ENCODE data around the gene ELSPBP1.
"Not testable (repeated sequence)": the region's sequence is repeated elsewhere in the genome, so short reads cannot be mapped to it uniquely, and the experiment has no call there.

ELSPBP1 gene

DNA sequence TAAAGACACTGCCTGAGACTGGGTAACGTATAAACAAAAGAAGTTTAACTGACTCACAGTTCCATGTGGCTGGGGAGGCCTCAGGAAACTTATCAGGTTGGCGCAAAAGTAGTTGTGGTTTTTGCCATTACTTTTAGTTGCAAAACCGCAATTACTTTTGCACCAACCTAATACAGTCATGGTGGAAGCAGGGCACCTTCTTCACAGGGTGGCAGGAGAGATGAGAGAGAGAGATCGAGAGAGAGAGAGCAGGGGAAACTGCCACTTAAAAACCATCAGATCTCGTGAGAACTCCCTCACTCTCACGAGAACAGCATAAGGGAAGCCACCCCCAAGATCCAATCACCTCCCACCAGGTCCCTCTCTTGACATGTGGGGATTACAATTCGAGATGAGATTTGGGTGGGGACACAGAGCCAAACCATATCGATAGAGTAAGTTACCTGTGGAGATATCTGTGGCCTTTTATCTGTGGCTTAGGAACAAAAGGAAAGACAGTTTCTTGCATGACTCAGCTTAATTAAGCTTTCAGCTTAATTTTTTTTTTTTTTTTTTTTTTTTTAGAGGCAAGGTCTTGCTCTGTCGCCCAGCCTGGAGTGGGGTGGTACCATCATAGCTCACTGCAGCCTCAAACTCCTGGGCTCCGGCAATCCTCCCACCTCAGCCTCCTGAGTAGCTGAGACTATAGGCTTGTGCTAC is 57.1 kb downstream of the ELSPBP1 start:
- H3K4me1 ChIP-seq (ENCODE audit: control insufficient read depth, insufficient read depth, low read length), result no peaks in the 10 kb centered on the region
- no peak overlapping the region for H3K4me3 ChIP-seq (ENCODE audit: low read length)
- no peaks in the 10 kb centered on the region for H3K27me3 ChIP-seq (ENCODE audit: control insufficient read depth, insufficient read depth, low read length)
- H3K9me3 ChIP-seq (ENCODE audit: control insufficient read depth, low read length), result no peaks in the 10 kb centered on the region
- no peaks in the 10 kb centered on the region for H3K36me3 ChIP-seq (ENCODE audit: control insufficient read depth, insufficient read depth, low read length)
- H3K9ac ChIP-seq (ENCODE audit: low read length), result no peak overlapping the region

DNA sequence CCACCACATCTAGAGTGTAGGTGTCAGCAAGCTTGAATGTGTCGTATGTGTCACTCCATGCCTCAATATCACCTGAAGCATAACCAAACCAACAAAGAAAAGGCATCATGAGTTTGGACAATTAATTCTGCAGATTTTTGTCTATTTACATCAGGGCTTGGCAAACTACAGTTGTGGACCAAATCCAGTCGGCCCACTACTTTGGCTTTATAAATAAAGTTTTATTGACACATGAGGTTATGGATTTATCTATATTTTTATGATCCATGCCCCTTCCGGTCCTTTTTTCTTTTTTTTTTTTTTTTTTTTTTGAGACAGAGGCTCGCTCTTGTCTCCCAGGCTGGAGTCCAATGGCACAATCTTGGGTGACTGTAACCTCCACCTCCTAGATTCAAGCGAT is 58.6 kb downstream of the ELSPBP1 start:
- Histone ChIP-seq H3K9ac (ENCODE audit: low read length) (no peak overlapping the region), H3K4me3 (ENCODE audit: low read length) (no peak overlapping the region), H3K27me3 (ENCODE audit: control insufficient read depth, insufficient read depth, low read length) (no peaks in the 10 kb centered on the region), H3K9me3 (ENCODE audit: control insufficient read depth, low read length) (no peaks in the 10 kb centered on the region), H3K4me1 (ENCODE audit: control insufficient read depth, insufficient read depth, low read length) (no peaks in the 10 kb centered on the region), H3K36me3 (ENCODE audit: control insufficient read depth, insufficient read depth, low read length) (no peaks in the 10 kb centered on the region)

DNA sequence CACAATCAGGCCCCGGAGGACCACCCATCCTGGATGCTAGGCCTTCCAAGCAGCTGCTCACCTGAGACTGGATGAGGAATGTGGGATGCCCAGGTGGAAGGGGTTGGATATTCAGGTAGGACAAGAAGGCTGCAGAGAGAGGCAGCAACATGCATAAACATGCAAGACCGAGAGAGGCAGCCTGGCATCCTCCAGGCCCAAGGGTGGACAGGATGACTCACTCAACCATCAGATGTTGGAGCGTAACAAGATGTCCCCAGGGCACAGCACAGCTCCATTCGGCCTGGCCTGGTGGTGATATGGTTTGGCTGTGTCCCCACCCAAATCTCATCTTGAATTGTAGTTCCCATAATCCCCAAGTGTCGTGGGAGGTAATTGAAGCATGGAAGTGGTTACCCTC is 59.4 kb downstream of the ELSPBP1 start:
- Histone ChIP-seq H3K9me3 (ENCODE audit: control insufficient read depth, low read length) (no peaks in the 10 kb centered on the region), H3K9ac (ENCODE audit: low read length) (no peak overlapping the region), H3K4me3 (ENCODE audit: low read length) (no peak overlapping the region), H3K27me3 (ENCODE audit: control insufficient read depth, insufficient read depth, low read length) (no peaks in the 10 kb centered on the region), H3K36me3 (ENCODE audit: control insufficient read depth, insufficient read depth, low read length) (no peaks in the 10 kb centered on the region), H3K4me1 (ENCODE audit: control insufficient read depth, insufficient read depth, low read length) (no peaks in the 10 kb centered on the region)

DNA sequence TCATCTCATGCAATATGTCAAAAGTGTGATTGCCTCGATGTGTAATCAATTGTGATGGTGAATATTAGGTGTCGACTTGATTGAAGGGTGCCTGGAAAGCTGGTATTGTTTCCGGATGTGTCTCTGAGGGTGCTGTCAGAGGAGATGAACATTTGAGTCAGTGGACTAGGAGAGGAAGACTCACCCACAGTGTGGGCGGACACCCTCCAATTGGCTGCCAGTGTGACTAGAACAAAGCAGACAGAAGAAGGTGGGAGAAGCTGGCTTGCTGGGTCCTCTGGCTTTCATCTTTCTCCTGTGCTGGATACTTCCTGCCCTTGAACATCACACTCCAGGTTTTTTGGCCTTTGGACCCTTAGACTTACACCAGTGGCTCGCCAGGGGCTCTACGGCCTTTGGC is 64.9 kb downstream of the ELSPBP1 start:
- H3K36me3 ChIP-seq (ENCODE audit: control insufficient read depth, insufficient read depth, low read length), result no peaks in the 10 kb centered on the region
- H3K9ac ChIP-seq (ENCODE audit: low read length), result no peak overlapping the region
- no peak overlapping the region for H3K4me3 ChIP-seq (ENCODE audit: low read length)
- no peaks in the 10 kb centered on the region for H3K9me3 ChIP-seq (ENCODE audit: control insufficient read depth, low read length)
- H3K27me3 ChIP-seq (ENCODE audit: control insufficient read depth, insufficient read depth, low read length), result peaks cover 4% of the 10 kb centered on the region
- H3K4me1 ChIP-seq (ENCODE audit: control insufficient read depth, insufficient read depth, low read length), result no peaks in the 10 kb centered on the region

DNA sequence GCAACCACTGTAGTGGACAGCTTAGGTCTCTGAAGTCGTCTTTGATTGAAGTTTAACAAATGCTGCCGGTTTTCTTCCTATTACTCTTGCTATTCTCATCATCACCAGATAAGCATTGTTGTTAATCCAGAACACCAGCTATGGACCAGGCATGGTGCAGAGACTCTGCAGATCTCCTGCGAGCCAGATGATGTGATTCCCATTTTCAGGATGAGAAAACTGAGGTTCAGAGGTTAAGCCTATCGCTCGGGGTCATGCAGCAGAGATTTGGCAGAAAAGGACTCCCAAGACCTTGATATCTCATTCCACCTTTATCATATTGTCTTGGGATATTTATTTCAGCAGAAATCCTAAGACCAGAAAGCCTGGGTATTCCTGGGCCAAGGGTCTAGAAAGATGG is 65.9 kb downstream of the ELSPBP1 start:
- no peaks in the 10 kb centered on the region for H3K4me1 ChIP-seq (ENCODE audit: control insufficient read depth, insufficient read depth, low read length)
- H3K4me3 ChIP-seq (ENCODE audit: low read length), result no peak overlapping the region
- no peaks in the 10 kb centered on the region for H3K9me3 ChIP-seq (ENCODE audit: control insufficient read depth, low read length)
- peaks cover 4% of the 10 kb centered on the region for H3K27me3 ChIP-seq (ENCODE audit: control insufficient read depth, insufficient read depth, low read length)
- H3K9ac ChIP-seq (ENCODE audit: low read length), result no peak overlapping the region
- no peaks in the 10 kb centered on the region for H3K36me3 ChIP-seq (ENCODE audit: control insufficient read depth, insufficient read depth, low read length)

DNA sequence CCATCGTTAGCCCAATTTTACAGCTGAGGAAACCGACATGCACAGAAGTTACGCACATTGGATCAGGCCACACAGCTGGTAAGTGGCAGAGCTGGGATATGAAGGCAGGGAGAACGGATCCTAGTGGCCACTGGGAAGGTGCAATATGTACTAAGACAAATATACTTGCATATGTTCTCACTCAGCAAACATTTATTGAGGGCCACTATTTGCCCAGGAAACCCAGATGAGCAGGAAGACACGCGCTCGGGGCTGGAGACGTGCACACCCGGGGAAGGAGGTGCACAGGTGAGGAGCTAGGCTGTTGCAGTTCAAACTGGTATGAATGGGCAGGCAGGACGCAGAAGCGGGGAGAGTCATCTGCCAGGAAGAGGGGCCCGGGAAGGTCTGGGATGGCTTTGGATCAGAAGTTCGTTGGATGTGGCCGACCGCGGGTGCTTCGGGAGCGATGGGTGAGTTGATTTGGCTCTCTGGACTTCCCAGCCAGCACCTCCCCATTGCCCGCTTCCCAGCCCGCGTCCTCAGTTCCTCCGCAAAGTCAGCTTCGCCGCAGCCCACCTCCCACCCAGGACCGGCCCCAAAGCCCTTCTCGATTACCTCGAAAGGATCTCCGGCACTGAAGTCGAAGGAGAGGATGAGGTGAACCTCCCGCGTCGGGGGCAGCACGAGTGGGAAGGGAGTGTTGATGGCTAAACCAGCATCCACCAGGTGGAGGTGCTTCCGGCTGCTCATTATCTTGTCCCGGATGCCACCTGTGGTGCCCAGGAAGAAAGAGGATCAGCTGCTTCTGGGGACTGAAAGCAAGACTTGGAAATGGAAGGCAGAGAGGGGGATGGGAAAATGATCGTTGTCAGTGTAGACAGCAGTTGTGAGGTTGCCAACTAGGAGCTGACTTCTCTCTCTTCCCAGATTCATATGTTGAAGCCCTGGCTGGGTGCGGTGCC is 67.2 kb downstream of the ELSPBP1 start:
- no peaks in the 10 kb centered on the region for H3K36me3 ChIP-seq (ENCODE audit: control insufficient read depth, insufficient read depth, low read length)
- H3K4me3 ChIP-seq (ENCODE audit: low read length), result no peak overlapping the region
- H3K27me3 ChIP-seq (ENCODE audit: control insufficient read depth, insufficient read depth, low read length), result peaks cover 4% of the 10 kb centered on the region
- H3K9ac ChIP-seq (ENCODE audit: low read length), result no peak overlapping the region
- H3K9me3 ChIP-seq (ENCODE audit: control insufficient read depth, low read length), result no peaks in the 10 kb centered on the region
- no peaks in the 10 kb centered on the region for H3K4me1 ChIP-seq (ENCODE audit: control insufficient read depth, insufficient read depth, low read length)

DNA sequence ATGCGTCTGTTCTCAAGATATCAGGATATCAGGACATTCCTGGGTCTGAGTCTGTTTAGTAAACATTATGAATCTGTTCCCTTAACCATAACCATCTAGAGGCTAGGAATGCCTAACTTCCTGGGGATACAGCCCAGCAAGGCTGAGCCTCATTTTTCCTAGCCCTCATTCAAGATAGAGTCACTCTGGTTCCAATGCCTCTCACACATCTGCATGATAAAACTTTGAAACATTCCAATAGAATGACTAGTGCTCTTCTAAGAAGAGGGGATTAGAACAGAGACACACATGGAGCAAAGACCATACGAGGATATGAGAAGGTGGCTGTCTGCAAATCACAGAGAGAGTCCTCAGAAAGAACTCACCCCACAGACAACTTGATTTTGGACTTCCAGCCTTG is 70.1 kb downstream of the ELSPBP1 start:
- H3K4me3 ChIP-seq (ENCODE audit: low read length), result no peak overlapping the region
- H3K4me1 ChIP-seq (ENCODE audit: control insufficient read depth, insufficient read depth, low read length), result no peaks in the 10 kb centered on the region
- no peak overlapping the region for H3K9ac ChIP-seq (ENCODE audit: low read length)
- peaks cover 4% of the 10 kb centered on the region for H3K27me3 ChIP-seq (ENCODE audit: control insufficient read depth, insufficient read depth, low read length)
- no peaks in the 10 kb centered on the region for H3K9me3 ChIP-seq (ENCODE audit: control insufficient read depth, low read length)
- no peaks in the 10 kb centered on the region for H3K36me3 ChIP-seq (ENCODE audit: control insufficient read depth, insufficient read depth, low read length)

DNA sequence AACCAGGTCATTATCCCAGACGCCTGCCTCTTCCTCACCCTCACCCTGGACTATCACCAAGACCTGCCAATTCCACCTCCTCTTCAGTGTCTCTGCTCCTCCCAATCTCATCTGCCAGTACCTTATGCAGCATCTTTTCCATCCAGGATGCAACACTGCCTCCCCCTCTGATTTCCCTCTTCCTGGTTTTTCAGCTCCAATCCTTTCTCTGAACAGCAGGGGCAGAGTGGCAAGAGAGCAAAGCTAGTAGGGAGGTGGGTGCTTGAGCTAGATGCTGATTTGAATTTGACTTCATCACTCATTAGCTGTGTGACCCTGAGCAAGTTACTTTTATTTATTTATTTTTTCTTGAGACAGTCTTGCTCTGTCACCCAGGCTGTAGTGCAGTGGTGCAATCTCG is 75.0 kb downstream of the ELSPBP1 start:
- no peaks in the 10 kb centered on the region for H3K27me3 ChIP-seq (ENCODE audit: control insufficient read depth, insufficient read depth, low read length)
- no peaks in the 10 kb centered on the region for H3K4me1 ChIP-seq (ENCODE audit: control insufficient read depth, insufficient read depth, low read length)
- no peaks in the 10 kb centered on the region for H3K36me3 ChIP-seq (ENCODE audit: control insufficient read depth, insufficient read depth, low read length)
- H3K4me3 ChIP-seq (ENCODE audit: low read length), result no peak overlapping the region
- no peaks in the 10 kb centered on the region for H3K9me3 ChIP-seq (ENCODE audit: control insufficient read depth, low read length)
- H3K9ac ChIP-seq (ENCODE audit: low read length), result no peak overlapping the region

DNA sequence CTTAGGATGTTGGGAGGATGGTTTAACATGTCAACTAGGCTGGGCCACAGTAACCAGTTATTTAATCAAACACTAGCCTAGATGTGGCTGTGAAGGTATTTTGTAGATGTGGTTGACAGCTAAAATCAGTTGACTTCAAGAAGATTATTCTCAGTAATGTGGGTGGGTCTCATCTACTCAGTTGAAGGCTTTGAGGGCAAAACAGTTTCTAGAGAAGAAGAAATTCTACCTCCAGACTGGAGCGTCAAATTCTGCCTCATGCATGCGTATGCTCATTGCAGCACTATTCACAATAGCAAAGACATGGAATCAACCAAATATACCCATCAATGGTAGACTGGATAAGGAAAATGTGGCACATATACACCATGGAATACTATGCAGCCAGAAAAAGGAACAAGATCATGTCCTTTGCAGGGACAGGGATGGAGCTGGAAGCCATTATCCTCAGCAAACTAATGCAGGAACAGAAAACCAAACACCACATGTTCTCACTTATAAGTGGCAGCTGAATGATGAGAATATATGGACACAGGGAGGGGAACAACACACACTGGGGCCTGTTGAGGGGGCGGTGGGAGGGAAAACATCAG is 75.8 kb downstream of the ELSPBP1 start:
- H3K36me3 ChIP-seq (ENCODE audit: control insufficient read depth, insufficient read depth, low read length); H3K4me1 ChIP-seq (ENCODE audit: control insufficient read depth, insufficient read depth, low read length); H3K27me3 ChIP-seq (ENCODE audit: control insufficient read depth, insufficient read depth, low read length); H3K9ac ChIP-seq (ENCODE audit: low read length); H3K9me3 ChIP-seq (ENCODE audit: control insufficient read depth, low read length); H3K4me3 ChIP-seq (ENCODE audit: low read length): not testable (repeated sequence)
